Nephron (organoid): ENCODE results near the gene GAB4.

Source experiments
- H3K27ac Mint-ChIP-seq, 3 experiments: 2 replicates each; pipeline ENCODE4 v1.8.0; 2020; ENCODE audit warnings: mixed read lengths in 3 of 3, mild to moderate bottlenecking in 2 of 3, moderate library complexity in 1 of 3
- H3K27me3 Mint-ChIP-seq: 2 replicates; pipeline ENCODE4 v1.8.0; 2021; ENCODE audit warnings: low read depth, mild to moderate bottlenecking, moderate library complexity, mixed read lengths
- H3K36me3 Mint-ChIP-seq: 2 replicates; pipeline ENCODE4 v1.8.0; 2020; ENCODE audit warnings: low read depth, mixed read lengths
- H3K4me1 Mint-ChIP-seq: 2 replicates; pipeline ENCODE4 v1.8.0; 2020; ENCODE audit warnings: mixed read lengths
- H3K4me3 Mint-ChIP-seq, 3 experiments: 2 replicates each; pipeline ENCODE4 v1.8.0; 2020; ENCODE audit warnings: mild to moderate bottlenecking in 3 of 3, mixed read lengths in 3 of 3, moderate library complexity in 2 of 3
- H3K9me3 Mint-ChIP-seq: 2 replicates; pipeline ENCODE4 v1.8.0; 2020; ENCODE audit warnings: mixed read lengths
- TF ChIP-seq, protein P1 (sequence below), 3 experiments: fragments of 200-600 bp; sonication (generic); IDR thresholded peaks; one replicate each; pipeline ENCODE4 v1.5.0; 2021; ENCODE audit warnings: antibody characterized with exemption in 3 of 3; ENCODE audit not compliant: unreplicated experiment in 3 of 3

GAB4 gene, protein sequence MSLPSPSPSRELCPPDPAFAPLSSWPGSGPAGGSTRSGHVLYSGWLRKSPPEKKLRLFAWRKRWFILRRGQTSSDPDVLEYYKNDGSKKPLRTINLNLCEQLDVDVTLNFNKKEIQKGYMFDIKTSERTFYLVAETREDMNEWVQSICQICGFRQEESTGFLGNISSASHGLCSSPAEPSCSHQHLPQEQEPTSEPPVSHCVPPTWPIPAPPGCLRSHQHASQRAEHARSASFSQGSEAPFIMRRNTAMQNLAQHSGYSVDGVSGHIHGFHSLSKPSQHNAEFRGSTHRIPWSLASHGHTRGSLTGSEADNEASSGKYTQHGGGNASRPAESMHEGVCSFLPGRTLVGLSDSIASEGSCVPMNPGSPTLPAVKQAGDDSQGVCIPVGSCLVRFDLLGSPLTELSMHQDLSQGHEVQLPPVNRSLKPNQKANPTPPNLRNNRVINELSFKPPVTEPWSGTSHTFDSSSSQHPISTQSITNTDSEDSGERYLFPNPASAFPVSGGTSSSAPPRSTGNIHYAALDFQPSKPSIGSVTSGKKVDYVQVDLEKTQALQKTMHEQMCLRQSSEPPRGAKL

GRCh38 chr22:17007852-17008731, at the start of gene GAB4:
Gene GAB4, minus strand, starts transcription at chr22:17008222. Its CDS starts 108 bp downstream, at chr22:17008114.
- TF ChIP-seq, protein P1, sequence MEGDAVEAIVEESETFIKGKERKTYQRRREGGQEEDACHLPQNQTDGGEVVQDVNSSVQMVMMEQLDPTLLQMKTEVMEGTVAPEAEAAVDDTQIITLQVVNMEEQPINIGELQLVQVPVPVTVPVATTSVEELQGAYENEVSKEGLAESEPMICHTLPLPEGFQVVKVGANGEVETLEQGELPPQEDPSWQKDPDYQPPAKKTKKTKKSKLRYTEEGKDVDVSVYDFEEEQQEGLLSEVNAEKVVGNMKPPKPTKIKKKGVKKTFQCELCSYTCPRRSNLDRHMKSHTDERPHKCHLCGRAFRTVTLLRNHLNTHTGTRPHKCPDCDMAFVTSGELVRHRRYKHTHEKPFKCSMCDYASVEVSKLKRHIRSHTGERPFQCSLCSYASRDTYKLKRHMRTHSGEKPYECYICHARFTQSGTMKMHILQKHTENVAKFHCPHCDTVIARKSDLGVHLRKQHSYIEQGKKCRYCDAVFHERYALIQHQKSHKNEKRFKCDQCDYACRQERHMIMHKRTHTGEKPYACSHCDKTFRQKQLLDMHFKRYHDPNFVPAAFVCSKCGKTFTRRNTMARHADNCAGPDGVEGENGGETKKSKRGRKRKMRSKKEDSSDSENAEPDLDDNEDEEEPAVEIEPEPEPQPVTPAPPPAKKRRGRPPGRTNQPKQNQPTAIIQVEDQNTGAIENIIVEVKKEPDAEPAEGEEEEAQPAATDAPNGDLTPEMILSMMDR (IDR thresholded peaks at IDR 0.05; ENCODE audit: unreplicated experiment in 3 of 3) = no peak
- H3K27me3 Mint-ChIP-seq = peaks cover 18% of the 10 kb centered on the region

DNA sequence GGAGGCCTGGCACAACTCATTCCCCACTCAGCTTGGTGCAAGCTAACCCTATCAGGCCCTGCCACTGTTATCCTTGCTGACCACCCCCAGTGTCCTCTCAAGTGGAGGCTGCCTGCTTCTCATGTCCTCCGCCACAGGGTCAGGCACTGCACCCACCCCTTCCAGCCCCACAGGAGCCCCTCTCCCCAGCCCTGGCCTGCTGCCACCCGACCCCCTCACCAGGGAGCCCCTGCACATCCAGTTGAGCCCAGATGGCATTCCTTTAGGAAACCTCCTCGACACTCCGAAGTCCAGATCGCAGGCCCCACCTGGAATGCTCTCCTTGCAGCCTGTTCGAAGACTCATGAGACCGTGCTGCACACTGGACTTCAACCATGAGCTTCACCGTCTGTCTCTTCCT, 48.8 kb upstream of the GAB4 start:
- no peaks in the 10 kb centered on the region for H3K9me3 Mint-ChIP-seq
- H3K27ac Mint-ChIP-seq = no peak overlapping the region
- TF ChIP-seq, protein P1 (IDR thresholded peaks at IDR 0.05; ENCODE audit: unreplicated experiment in 3 of 3) = no peak
- H3K4me3 Mint-ChIP-seq = no peak overlapping the region
- peaks cover 11% of the 10 kb centered on the region for H3K27me3 Mint-ChIP-seq
- no peaks in the 10 kb centered on the region for H3K36me3 Mint-ChIP-seq
- no peaks in the 10 kb centered on the region for H3K4me1 Mint-ChIP-seq

More at GRCh38 chr22:17007852-17008731, at the start of gene GAB4:
- H3K9me3 Mint-ChIP-seq = peaks cover 41% of the 10 kb centered on the region
- H3K4me1 Mint-ChIP-seq = no peaks in the 10 kb centered on the region
- H3K36me3 Mint-ChIP-seq = no peaks in the 10 kb centered on the region
- H3K4me3 Mint-ChIP-seq = no peak within 1 kb of the TSS
- H3K27ac Mint-ChIP-seq = no peak within 1 kb of the TSS

DNA sequence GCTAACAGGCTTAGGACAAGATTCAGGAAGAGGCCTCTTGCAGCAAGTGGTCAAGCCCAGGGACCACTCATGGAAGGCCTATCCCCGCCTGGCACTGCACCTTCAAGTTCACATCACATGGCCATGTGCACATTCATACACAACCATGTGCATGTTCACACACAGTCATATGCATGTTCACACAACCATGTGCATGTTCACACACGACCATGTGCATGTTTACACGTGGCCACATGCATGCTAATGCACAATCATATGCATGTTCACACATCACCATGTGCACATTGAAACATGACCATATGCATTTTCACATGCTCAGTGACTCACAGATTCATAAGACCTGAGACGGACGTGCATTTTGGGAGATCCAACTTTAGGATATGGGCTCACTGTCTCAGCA, 48.0 kb upstream of the GAB4 start:
- Mint-ChIP-seq H3K36me3 (no peaks in the 10 kb centered on the region), H3K27me3 (peaks cover 16% of the 10 kb centered on the region), H3K4me3 (no peak overlapping the region), H3K27ac (no peak overlapping the region), H3K4me1 (no peaks in the 10 kb centered on the region), H3K9me3 (no peaks in the 10 kb centered on the region)
- TF ChIP-seq, protein P1 (IDR thresholded peaks at IDR 0.05; ENCODE audit: unreplicated experiment in 3 of 3) = no peak

DNA sequence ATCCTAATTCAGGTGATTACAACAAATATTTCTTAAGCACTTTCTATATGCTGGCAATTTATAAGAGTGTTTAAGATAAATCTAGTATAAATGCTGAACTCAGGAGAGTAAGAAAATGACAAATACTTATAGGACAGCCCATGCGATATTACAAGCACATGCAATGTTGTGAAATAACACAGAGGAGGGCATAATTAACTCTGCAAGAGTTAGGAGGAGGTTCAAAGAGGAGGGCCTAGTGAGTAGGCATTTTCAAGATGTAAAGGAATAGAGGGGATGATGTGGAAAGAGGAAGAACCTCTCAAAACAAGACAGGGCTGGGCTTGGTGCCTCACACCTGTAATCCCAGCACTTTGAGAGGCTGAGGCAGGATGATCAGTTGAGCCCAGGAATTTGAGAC, 39.6 kb upstream of the GAB4 start:
- Mint-ChIP-seq H3K4me1 (no peaks in the 10 kb centered on the region), H3K4me3 (no peak overlapping the region), H3K9me3 (no peaks in the 10 kb centered on the region), H3K27ac (no peak overlapping the region), H3K27me3 (peaks cover 5% of the 10 kb centered on the region), H3K36me3 (no peaks in the 10 kb centered on the region)
- TF ChIP-seq, protein P1 (IDR thresholded peaks at IDR 0.05; ENCODE audit: unreplicated experiment in 3 of 3) = no peak

GRCh38 chr22:17046566-17047348, 38.7 kb upstream of the GAB4 start:
- TF ChIP-seq, protein P1 (IDR thresholded peaks at IDR 0.05; ENCODE audit: unreplicated experiment in 3 of 3) = no peak
- Mint-ChIP-seq H3K4me3 (no peak overlapping the region), H3K27me3 (peaks cover 5% of the 10 kb centered on the region), H3K4me1 (no peaks in the 10 kb centered on the region), H3K9me3 (no peaks in the 10 kb centered on the region), H3K27ac (no peak overlapping the region), H3K36me3 (no peaks in the 10 kb centered on the region)
